CD8-positive, alpha-beta memory T cell (primary cell): ENCODE results near the gene MLEC. TPM values are rescaled to one million over a fixed set of nuclear protein-coding genes. Genes with fewer than 3 reads are reported as not detected.

Experiments used
- CTCF ChIA-PET: fragments of 350-600 bp; sonication (Branson Sonifier 250); formaldehyde crosslinking; loops from one replicate; lab custom pipeline; 2021; ENCODE audit warnings: antibody characterized with exemption; lab: Charles Lee
- POLR2A ChIA-PET: fragments of 350-600 bp; sonication (Branson Sonifier 250); formaldehyde crosslinking; loops from one replicate; lab custom pipeline; 2021; ENCODE audit warnings: antibody characterized with exemption; lab: Charles Lee
- DNase-seq, 5 donors: peaks; one replicate each; pipeline versions ENCODE4 v3.0.0 to v3.0.0-alpha.2; 2020 to 2022; ENCODE audit warnings: mixed read lengths in 1 of 5
- H3K27ac ChIP-seq: one replicate; pipeline ENCODE4 v1.7.0; 2013; ENCODE audit warnings: low read depth, mild to moderate bottlenecking, low read length, moderate library complexity
- H3K27me3 ChIP-seq: 2 replicates; pipeline ENCODE4 v1.7.0; 2013; ENCODE audit warnings: low read length, mild to moderate bottlenecking; ENCODE audit not compliant: insufficient read depth, poor library complexity, severe bottlenecking
- H3K36me3 ChIP-seq: 2 replicates; pipeline ENCODE4 v1.7.0; 2013; ENCODE audit warnings: mild to moderate bottlenecking, low read length, moderate library complexity; ENCODE audit not compliant: insufficient read depth
- H3K4me1 ChIP-seq: 2 replicates; pipeline ENCODE4 v1.7.0; 2013; ENCODE audit warnings: mild to moderate bottlenecking, low read length, moderate library complexity; ENCODE audit not compliant: insufficient read depth
- H3K4me3 ChIP-seq: 2 replicates; pipeline ENCODE4 v1.7.0; 2013; ENCODE audit warnings: mild to moderate bottlenecking, low read length
- H3K9me3 ChIP-seq: 2 replicates; pipeline ENCODE4 v1.7.0; 2013; ENCODE audit warnings: mild to moderate bottlenecking, low read length
- H3K27ac Mint-ChIP-seq, 8 donors: one replicate each; pipeline ENCODE4 v1.8.0; 2020 to 2021; ENCODE audit warnings: mixed read lengths in 8 of 8, mild to moderate bottlenecking in 6 of 8, inconsistent platforms in 3 of 8, moderate library complexity in 3 of 8
- H3K27me3 Mint-ChIP-seq, 2 donors: one replicate each; pipeline ENCODE4 v1.8.0; 2020 to 2021; ENCODE audit warnings: mixed read lengths in 2 of 2, mild to moderate bottlenecking in 1 of 2, moderate library complexity in 1 of 2
- H3K36me3 Mint-ChIP-seq, 3 donors: one replicate each; pipeline ENCODE4 v1.8.0; 2020 to 2021; ENCODE audit warnings: mixed read lengths in 3 of 3, inconsistent platforms in 1 of 3, mild to moderate bottlenecking in 1 of 3
- H3K4me1 Mint-ChIP-seq, 3 donors: one replicate each; pipeline ENCODE4 v1.8.0; 2020 to 2021; ENCODE audit warnings: mixed read lengths in 3 of 3, inconsistent platforms in 1 of 3, mild to moderate bottlenecking in 1 of 3
- H3K4me3 Mint-ChIP-seq, 7 donors: one replicate each; pipeline ENCODE4 v1.8.0; 2020 to 2021; ENCODE audit warnings: mixed read lengths in 7 of 7, mild to moderate bottlenecking in 6 of 7, moderate library complexity in 4 of 7, inconsistent platforms in 2 of 7
- H3K9me3 Mint-ChIP-seq, 5 donors: one replicate each; pipeline ENCODE4 v1.8.0; 2020 to 2022; ENCODE audit warnings: mixed read lengths in 5 of 5, mild to moderate bottlenecking in 3 of 5, moderate library complexity in 2 of 5, inconsistent platforms in 1 of 5
- polyA plus RNA-seq: library from polyadenylated mRNA; unstranded; fragments of 300-500 nt; fragmentation: Illumina TruSeq; gene quantifications from one replicate; pipeline ENCODE4 v1.2.3, GENCODE V29; 2021
- total RNA-seq, 2 experiments: library from RNA; stranded (reverse); gene quantifications; one replicate each; pipeline ENCODE4 v1.2.3, GENCODE V29; 2021

Gene MLEC
- total and polyA plus RNA-seq, 3 experiments from 2014 or later = 74.9 to 143 (median 130) TPM

DNA sequence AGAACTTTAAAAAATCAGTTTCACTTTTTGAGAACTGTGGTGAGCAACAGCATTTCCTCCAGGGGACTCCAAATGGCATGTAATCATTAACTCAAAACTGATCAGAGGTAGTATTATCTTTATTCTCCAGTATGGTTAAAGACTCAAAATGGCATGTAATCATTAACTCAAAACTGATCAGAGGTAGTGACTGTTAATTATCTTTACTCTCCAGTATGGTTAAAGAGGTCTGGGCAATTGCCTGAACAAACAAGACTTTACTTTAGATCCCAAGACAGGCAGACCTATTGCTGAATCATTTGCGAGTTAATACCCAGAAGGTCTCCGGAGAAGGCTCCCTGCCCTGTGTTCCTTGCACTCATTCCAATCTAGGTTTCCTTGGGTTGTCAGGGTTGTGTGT, 32.1 kb downstream of the MLEC start:
- Histone ChIP-seq H3K4me1 (no peaks in the 10 kb centered on the region), H3K4me3 (no peak overlapping the region), H3K27me3 (no peaks in the 10 kb centered on the region), H3K9me3 (no peaks in the 10 kb centered on the region), H3K27ac (no peak overlapping the region), H3K36me3 (peaks cover 25% of the 10 kb centered on the region)
- DNase-seq = no peak
- Mint-ChIP-seq H3K4me1 (peaks cover 1 to 7% (median 3%) of the 10 kb centered on the region in 3 donors), H3K27me3 (no peaks in the 10 kb centered on the region), H3K36me3 (peaks cover 19 to 85% (median 33%) of the 10 kb centered on the region in 3 donors), H3K9me3 (no peaks in the 10 kb centered on the region), H3K27ac (peak overlapping the region in 2 of 8 donors; percentile 27 to 32), H3K4me3 (no peak overlapping the region)
- POLR2A ChIA-PET = no interaction called here
- CTCF ChIA-PET = no interaction called here

DNA sequence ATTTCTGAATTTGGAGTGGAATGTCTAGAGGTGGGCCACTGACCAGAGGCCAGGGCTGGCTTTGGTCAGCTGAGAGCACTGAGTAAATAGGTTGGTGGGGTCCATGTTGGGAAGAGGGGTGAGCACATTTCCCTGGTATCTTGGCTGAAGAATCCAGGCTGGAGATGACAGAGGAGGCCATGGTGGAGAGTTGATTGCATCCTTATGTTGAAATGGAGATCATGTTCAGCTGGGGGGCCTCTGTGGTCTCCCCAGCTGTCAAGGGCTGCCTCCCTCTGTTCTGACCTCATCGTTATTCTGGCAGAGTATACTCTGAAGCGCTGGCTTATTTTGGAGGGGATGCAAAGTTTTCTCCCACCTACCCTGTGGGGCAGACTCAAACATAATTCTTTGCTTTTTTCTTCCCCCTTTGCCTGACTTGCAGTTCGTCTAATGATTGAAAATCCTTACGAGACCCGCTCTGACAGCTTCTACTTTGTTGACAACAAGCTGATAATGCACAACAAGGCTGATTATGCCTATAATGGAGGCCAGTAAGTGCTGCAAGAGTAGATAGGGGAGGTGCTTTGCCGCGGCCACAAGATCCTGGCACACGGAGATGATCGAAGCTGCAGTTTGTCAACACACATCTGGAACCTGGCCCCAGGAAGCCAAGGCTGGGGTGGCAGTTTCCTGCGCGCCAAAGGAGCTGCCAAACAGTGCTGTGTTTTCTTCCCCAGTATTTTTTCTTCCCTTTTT, 32.7 kb downstream of the MLEC start:
- Mint-ChIP-seq H3K4me3 (no peak overlapping the region), H3K9me3 (no peaks in the 10 kb centered on the region), H3K27ac (peak overlapping the region in 1 of 8 donors; percentile 27), H3K27me3 (no peaks in the 10 kb centered on the region), H3K4me1 (peaks cover 2 to 5% (median 5%) of the 10 kb centered on the region in 3 donors), H3K36me3 (peaks cover 19 to 82% (median 33%) of the 10 kb centered on the region in 3 donors)
- Histone ChIP-seq H3K9me3 (no peaks in the 10 kb centered on the region), H3K4me1 (no peaks in the 10 kb centered on the region), H3K27me3 (no peaks in the 10 kb centered on the region), H3K4me3 (no peak overlapping the region), H3K36me3 (peaks cover 25% of the 10 kb centered on the region), H3K27ac (no peak overlapping the region)
- DNase-seq = no peak
- CTCF ChIA-PET = interaction anchor here (2.0 kb wide), 1 partner anchor 70 kb away, joined by 6 read pairs; no protein-coding TSS in a partner anchor
- POLR2A ChIA-PET = no interaction called here

DNA sequence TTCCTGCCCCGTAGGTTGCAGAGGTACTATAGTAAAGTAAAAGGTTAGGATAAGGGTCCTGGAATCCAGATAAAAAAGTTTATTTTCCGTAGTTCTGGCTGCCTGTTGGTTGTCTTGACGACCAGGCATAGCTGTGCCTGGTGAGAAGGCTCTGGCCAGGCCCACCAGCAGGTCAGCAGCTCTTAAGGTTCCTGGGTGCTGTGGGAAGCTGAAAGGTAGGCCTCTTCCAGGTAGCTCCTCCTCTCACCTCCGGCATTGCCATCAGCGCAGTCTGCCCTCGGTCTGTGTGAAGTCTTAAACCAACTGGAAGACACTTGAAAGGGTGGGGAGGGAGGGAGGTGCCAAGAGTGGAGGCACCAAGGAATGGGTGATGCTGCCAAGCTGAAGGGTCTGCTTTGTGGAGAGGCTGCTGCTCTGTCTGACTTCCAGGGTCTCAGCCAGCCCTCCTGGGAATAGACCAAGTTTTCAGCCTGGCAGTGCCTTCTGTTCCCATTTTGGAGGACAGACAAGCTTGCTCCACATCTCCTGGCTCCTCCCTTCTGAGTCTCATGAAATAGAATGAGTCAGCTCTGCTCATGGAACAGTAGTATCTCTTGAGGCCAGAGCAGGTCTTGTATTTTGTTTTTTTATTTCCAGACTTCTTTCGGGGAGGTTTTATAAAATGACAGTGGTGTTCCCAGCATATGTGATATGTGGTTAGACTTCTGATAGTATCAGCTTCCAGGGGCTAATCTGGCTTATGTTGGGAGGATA, 33.5 kb downstream of the MLEC start:
- H3K36me3 ChIP-seq = peaks cover 25% of the 10 kb centered on the region
- POLR2A ChIA-PET = no interaction called here
- H3K27ac ChIP-seq = no peak overlapping the region
- Mint-ChIP-seq H3K9me3 (no peaks in the 10 kb centered on the region), H3K27ac (no peak overlapping the region), H3K36me3 (peaks cover 19 to 77% (median 31%) of the 10 kb centered on the region in 3 donors), H3K27me3 (no peaks in the 10 kb centered on the region), H3K4me3 (peak overlapping the region in 1 of 7 donors; percentile 23), H3K4me1 (peaks cover 9 to 13% (median 12%) of the 10 kb centered on the region in 3 donors)
- CTCF ChIA-PET = interaction anchor here (2.0 kb wide), 1 partner anchor 71 kb away, joined by 6 read pairs; no protein-coding TSS in a partner anchor
- no peaks in the 10 kb centered on the region for H3K9me3 ChIP-seq
- DNase-seq = no peak
- H3K27me3 ChIP-seq = no peaks in the 10 kb centered on the region
- H3K4me1 ChIP-seq = peaks cover 6% of the 10 kb centered on the region
- H3K4me3 ChIP-seq = no peak overlapping the region

DNA sequence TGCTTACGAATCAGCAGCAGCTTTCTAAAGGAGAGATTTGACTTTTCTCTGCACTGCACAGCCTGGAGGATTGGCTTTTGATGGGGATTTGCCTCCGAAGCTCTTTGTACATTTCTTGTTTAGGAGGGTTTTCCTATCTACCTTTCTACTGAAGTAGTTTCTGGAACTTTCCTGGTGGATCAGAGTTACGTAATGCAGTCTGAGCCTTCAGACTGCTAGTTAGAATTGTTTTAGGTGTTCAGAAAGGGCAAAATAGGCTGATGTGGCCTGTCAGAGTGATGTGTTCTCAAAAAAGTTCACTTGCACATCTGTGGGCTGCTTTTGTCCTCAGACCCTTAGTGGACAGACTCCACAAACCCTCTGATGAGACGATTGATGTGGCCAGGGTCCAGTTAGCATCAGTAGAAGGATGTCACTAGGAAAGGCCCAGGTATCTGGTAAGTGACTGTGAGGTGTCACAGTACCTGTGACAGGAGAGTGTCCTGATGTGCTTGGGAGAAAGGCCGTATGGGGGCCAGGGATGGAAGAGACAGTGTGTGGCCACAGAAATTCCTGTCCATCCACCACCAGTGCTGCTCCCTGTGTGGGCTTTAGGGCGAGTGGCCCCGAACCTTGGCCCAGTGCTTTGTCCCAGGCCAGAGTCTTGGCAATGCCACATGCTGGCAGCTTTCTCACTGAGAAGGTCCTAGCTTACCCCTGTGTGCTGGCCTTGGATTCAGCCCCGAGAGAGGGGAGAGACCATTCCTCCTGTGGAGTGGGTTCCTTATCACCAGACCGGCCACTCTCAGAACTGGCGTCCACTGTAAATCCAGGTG, 34.2 kb downstream of the MLEC start:
- H3K27me3 ChIP-seq = no peaks in the 10 kb centered on the region
- Mint-ChIP-seq H3K27ac (no peak overlapping the region), H3K27me3 (no peaks in the 10 kb centered on the region), H3K4me1 (peaks cover 13 to 18% (median 17%) of the 10 kb centered on the region in 3 donors), H3K9me3 (no peaks in the 10 kb centered on the region), H3K36me3 (peaks cover 19 to 71% (median 28%) of the 10 kb centered on the region in 3 donors), H3K4me3 (no peak overlapping the region)
- ChIA-PET CTCF (interaction anchor here (2.0 kb wide), 1 partner anchor 72 kb away, joined by 6 read pairs; no protein-coding TSS in a partner anchor), POLR2A (no interaction called here)
- no peaks in the 10 kb centered on the region for H3K9me3 ChIP-seq
- H3K4me1 ChIP-seq = peaks cover 9% of the 10 kb centered on the region
- no peak for DNase-seq
- H3K36me3 ChIP-seq = peaks cover 25% of the 10 kb centered on the region
- H3K27ac ChIP-seq = no peak overlapping the region
- no peak overlapping the region for H3K4me3 ChIP-seq

DNA sequence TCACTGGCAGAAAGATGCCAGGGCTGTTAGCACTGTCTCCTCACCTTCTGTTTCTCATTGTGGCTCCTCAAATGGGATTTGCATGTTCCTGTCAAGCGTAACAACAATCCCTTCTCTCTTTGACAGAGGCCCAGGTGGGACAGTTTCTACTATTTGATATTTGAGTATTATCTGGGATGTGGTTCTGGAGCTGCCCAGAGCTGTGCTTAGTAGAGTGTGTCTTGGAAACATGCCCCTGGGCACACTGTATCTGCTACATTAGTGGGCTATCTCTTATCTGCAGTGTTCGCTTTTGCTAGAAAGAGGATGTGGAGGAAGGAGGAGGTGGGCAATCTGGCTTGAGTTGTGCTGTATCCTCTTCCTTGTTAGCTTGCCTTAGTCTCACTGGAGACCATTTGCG, 34.9 kb downstream of the MLEC start:
- Mint-ChIP-seq H3K9me3 (no peaks in the 10 kb centered on the region), H3K4me1 (peaks cover 18 to 24% (median 20%) of the 10 kb centered on the region in 3 donors), H3K27me3 (no peaks in the 10 kb centered on the region), H3K36me3 (peaks cover 14 to 65% (median 23%) of the 10 kb centered on the region in 3 donors), H3K4me3 (no peak overlapping the region), H3K27ac (no peak overlapping the region)
- Histone ChIP-seq H3K27me3 (no peaks in the 10 kb centered on the region), H3K9me3 (no peaks in the 10 kb centered on the region), H3K36me3 (peaks cover 25% of the 10 kb centered on the region), H3K4me1 (peaks cover 16% of the 10 kb centered on the region), H3K27ac (no peak overlapping the region), H3K4me3 (no peak overlapping the region)
- ChIA-PET CTCF (no interaction called here), POLR2A (no interaction called here)
- no peak for DNase-seq

DNA sequence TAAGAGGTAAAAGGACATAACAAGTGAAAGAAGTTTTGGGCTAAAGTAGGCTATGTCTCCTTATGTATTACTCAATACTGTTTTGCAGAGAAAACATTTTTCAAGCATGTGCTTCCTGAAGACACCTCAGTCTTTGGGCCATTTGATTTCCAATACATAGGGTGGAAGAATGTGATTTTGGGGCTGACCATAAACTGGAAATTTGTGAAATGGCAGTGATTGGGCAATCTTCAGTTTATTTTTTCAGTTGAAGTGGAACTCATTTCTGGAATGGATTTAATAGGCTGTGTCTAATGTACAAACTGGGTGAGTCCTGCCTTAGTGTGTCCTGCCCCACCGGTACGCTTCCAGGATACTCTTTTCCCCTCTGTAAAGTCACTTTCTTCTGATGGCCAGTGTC, 35.8 kb downstream of the MLEC start:
- POLR2A ChIA-PET = no interaction called here
- Histone ChIP-seq H3K4me3 (no peak overlapping the region), H3K9me3 (no peaks in the 10 kb centered on the region), H3K27ac (no peak overlapping the region), H3K36me3 (peaks cover 25% of the 10 kb centered on the region), H3K27me3 (no peaks in the 10 kb centered on the region), H3K4me1 (peaks cover 16% of the 10 kb centered on the region)
- no peaks in the 10 kb centered on the region for H3K9me3 Mint-ChIP-seq
- CTCF ChIA-PET = no interaction called here
- H3K4me1 Mint-ChIP-seq = peaks cover 18 to 26% (median 20%) of the 10 kb centered on the region in 3 donors
- H3K27ac Mint-ChIP-seq = peak overlapping the region in 1 of 8 donors; percentile 75
- H3K27me3 Mint-ChIP-seq = no peaks in the 10 kb centered on the region
- no peak overlapping the region for H3K4me3 Mint-ChIP-seq
- no peak for DNase-seq
- peaks cover 14 to 59% (median 21%) of the 10 kb centered on the region in 3 donors for H3K36me3 Mint-ChIP-seq

DNA sequence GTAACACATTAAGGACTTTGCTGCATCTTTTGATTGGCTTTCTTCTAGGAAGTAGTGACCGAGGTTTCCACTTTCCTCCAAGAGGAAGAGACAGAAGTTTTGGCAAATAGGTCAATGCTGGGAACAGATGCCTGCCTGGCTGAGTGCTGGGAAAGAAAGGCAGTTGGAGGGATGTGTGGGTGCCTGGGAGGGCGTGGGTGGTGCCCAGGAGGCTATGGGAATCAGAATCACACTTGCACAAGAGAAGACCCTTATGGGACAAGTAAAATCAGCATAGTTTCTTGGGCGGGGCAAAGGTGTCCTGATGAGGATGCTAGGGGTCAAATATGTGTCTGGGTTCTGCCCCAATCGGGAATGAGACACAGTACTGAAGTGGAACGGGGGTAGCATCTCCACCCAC, 37.8 kb downstream of the MLEC start:
- no peaks in the 10 kb centered on the region for H3K9me3 ChIP-seq
- no peaks in the 10 kb centered on the region for H3K27me3 ChIP-seq
- Mint-ChIP-seq H3K4me3 (peak overlapping the region; percentile 63 to 92 (median 88)), H3K9me3 (no peaks in the 10 kb centered on the region), H3K36me3 (peaks cover 13 to 52% (median 15%) of the 10 kb centered on the region in 3 donors), H3K27ac (peak overlapping the region in 2 of 8 donors; percentile 4 to 86), H3K27me3 (no peaks in the 10 kb centered on the region), H3K4me1 (peaks cover 20 to 27% (median 24%) of the 10 kb centered on the region in 3 donors)
- POLR2A ChIA-PET = no interaction called here
- no peak overlapping the region for H3K27ac ChIP-seq
- H3K4me1 ChIP-seq = peaks cover 16% of the 10 kb centered on the region
- CTCF ChIA-PET = interaction anchor here (1.0 kb wide), 1 partner anchor 78 kb away, joined by 3 read pairs; no protein-coding TSS in a partner anchor
- no peak for DNase-seq
- H3K36me3 ChIP-seq = peaks cover 11% of the 10 kb centered on the region
- no peak overlapping the region for H3K4me3 ChIP-seq
